Ovary (tissue), 3 donors: Measurements from ENCODE around the gene GRK5.

Experiments
- EP300 ChIP-seq: sonication (generic); formaldehyde crosslinking; IDR thresholded peaks from one replicate; pipeline ENCODE4 v1.6.1; 2017; ENCODE audit warnings: antibody characterized with exemption
- POLR2A ChIP-seq: fragments of 450-650 bp; IDR thresholded peaks from one replicate; pipeline ENCODE4 v1.6.1; 2017; ENCODE audit warnings: antibody characterized with exemption, mild to moderate bottlenecking, moderate library complexity
- TF ChIP-seq, protein P1 (sequence below), 3 donors: fragments of 450-650 bp in 2 of 3; fragments of 200-600 bp in 1 of 3; IDR thresholded peaks; one replicate each; pipeline versions ENCODE4 v1.5.1 to v1.8.0; 2016 to 2022; ENCODE audit warnings: antibody characterized with exemption in 3 of 3, mild to moderate bottlenecking in 1 of 3
- donor health status: DM: no; HTN: no; CAD: no.

DNA sequence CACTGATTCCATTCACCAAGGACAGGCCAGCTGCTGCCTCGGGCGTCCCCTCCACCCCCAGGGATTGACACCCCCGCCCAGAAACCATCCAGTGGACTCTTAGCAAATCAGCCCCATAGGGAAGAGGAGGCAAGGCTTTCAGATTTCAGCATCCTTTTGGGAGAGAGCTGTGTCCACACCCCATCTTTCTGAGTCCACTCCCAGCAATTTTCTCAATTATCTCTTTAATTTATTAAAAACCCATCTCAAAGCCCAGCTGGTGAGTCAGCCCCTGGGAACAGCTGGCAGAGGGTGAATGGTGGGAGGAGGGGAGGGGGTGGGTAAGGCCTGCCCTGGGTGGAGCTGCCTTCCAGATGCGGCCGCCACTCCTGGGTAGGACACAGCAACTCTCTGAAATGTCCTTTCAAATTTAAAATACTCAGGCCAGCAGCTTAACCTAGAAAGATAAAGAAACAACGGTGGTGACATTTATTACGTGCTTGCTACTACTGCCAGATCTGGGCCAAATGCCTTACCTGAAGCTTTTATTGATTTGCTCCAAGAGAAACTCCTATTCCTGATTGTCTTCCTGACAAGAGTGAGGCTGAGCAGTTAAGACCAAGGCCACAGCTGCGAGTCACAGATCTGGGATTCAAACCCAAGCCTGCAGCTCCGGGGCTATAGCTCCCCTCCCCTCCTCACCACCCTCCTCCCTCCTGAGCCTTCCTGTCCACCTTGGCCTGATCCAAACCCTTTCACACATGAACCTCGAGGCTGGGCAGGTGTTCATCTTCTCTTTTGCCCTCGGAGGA lies 214.7 kb downstream of the GRK5 start:
- TF ChIP-seq, protein P1, sequence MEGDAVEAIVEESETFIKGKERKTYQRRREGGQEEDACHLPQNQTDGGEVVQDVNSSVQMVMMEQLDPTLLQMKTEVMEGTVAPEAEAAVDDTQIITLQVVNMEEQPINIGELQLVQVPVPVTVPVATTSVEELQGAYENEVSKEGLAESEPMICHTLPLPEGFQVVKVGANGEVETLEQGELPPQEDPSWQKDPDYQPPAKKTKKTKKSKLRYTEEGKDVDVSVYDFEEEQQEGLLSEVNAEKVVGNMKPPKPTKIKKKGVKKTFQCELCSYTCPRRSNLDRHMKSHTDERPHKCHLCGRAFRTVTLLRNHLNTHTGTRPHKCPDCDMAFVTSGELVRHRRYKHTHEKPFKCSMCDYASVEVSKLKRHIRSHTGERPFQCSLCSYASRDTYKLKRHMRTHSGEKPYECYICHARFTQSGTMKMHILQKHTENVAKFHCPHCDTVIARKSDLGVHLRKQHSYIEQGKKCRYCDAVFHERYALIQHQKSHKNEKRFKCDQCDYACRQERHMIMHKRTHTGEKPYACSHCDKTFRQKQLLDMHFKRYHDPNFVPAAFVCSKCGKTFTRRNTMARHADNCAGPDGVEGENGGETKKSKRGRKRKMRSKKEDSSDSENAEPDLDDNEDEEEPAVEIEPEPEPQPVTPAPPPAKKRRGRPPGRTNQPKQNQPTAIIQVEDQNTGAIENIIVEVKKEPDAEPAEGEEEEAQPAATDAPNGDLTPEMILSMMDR (IDR thresholded peaks at IDR 0.05): no peak
- no peak for TF ChIP-seq POLR2A
- TF ChIP-seq EP300: no peak
